Astrocyte (in vitro differentiated cells and primary cell): ENCODE results near the gene B3GALT6.

Experiments used
- EZH2 ChIP-seq: IDR thresholded peaks from 2 replicates; pipeline ENCODE4 v1.6.1; 2012; ENCODE audit warnings: mild to moderate bottlenecking, low read length, inconsistent platforms; ENCODE audit not compliant: insufficient read depth
- TF ChIP-seq, protein P1 (sequence below): IDR thresholded peaks from 2 replicates; pipeline ENCODE4 v1.5.1; 2011; ENCODE audit warnings: low read depth, mild to moderate bottlenecking, inconsistent platforms, low read length, moderate library complexity; ENCODE audit not compliant: insufficient read depth

DNA sequence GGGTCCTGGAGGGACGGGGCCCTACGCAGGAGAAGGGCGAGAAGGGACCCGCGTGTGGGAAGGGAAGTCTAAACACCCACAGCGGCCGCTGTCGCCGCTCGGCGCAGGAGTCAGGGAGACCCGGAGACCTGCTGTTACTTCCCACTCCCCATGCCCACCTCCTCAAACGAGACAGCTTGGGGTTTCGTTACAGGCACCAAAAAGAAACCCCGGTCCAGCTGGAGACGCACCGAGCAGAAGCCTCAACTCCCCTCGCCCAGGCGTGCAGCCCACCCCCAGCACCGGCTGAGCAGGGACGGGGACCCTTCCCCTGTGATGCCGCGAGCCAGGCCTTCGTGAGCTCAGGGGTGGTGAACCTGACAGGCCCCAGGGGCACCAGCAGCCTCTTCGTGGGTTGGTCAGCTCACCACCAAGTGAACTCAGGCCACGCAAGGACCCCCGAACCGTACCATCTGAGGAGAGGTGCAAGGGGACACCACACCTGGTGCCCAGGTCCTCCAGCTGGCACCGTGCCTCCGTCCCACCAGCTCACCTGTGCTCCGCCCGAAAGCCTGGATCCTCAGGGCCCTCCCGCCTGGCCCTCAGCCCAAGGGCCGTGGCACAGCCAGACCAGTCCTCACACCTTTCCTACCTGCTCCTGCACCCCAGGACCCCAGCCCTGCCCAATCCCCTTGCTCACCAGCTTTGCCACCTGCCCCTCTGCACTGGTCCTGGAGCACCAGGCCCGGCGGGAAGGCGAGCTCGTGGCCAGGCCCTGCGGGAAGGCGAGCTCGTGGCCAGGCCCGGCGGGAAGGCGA lies 5.3 kb upstream of the B3GALT6 start:
- TF ChIP-seq, protein P1, sequence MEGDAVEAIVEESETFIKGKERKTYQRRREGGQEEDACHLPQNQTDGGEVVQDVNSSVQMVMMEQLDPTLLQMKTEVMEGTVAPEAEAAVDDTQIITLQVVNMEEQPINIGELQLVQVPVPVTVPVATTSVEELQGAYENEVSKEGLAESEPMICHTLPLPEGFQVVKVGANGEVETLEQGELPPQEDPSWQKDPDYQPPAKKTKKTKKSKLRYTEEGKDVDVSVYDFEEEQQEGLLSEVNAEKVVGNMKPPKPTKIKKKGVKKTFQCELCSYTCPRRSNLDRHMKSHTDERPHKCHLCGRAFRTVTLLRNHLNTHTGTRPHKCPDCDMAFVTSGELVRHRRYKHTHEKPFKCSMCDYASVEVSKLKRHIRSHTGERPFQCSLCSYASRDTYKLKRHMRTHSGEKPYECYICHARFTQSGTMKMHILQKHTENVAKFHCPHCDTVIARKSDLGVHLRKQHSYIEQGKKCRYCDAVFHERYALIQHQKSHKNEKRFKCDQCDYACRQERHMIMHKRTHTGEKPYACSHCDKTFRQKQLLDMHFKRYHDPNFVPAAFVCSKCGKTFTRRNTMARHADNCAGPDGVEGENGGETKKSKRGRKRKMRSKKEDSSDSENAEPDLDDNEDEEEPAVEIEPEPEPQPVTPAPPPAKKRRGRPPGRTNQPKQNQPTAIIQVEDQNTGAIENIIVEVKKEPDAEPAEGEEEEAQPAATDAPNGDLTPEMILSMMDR, result no peak
- no peak for TF ChIP-seq EZH2
